Thyroid gland (tissue), 4 donors: ENCODE results near the gene UBXN11.

Source experiments
- POLR2A ChIP-seq, 2 donors: fragments of 450-650 bp; IDR thresholded peaks; one replicate each; pipeline ENCODE4 v1.6.1; 2017; ENCODE audit warnings: antibody characterized with exemption in 2 of 2, mild to moderate bottlenecking in 2 of 2, moderate library complexity in 1 of 2
- TF ChIP-seq, protein P1 (sequence below), 6 experiments: fragments of 200-600 bp in 3 of 6; fragments of 450-650 bp in 3 of 6; sonication (generic) in 3 of 6; IDR thresholded peaks; one replicate each; pipeline ENCODE4 v1.5.1; 2016 to 2019; ENCODE audit warnings: antibody characterized with exemption in 6 of 6, mild to moderate bottlenecking in 2 of 6, inconsistent platforms in 1 of 6, moderate library complexity in 1 of 6

DNA sequence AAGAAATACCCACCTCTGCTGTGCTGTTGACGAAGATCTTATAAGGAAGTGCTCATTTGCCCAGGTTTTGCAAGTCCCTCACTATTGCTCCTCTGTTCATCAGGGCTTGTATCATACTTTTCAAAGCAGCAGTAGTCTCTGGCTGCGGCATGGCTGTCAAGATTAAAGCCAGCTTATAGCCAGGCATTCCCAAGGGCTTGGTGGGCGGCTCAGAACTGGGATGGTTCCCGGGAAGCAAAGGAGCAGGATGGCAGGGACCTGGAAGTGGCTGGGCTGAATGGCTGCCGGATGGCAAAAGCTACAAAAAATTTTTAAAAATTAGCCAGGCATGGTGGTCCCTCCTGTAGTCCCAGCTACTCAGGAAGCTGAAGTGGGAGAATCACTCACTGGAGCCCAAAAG, 43.2 kb downstream of the UBXN11 start:
- TF ChIP-seq, protein P1, sequence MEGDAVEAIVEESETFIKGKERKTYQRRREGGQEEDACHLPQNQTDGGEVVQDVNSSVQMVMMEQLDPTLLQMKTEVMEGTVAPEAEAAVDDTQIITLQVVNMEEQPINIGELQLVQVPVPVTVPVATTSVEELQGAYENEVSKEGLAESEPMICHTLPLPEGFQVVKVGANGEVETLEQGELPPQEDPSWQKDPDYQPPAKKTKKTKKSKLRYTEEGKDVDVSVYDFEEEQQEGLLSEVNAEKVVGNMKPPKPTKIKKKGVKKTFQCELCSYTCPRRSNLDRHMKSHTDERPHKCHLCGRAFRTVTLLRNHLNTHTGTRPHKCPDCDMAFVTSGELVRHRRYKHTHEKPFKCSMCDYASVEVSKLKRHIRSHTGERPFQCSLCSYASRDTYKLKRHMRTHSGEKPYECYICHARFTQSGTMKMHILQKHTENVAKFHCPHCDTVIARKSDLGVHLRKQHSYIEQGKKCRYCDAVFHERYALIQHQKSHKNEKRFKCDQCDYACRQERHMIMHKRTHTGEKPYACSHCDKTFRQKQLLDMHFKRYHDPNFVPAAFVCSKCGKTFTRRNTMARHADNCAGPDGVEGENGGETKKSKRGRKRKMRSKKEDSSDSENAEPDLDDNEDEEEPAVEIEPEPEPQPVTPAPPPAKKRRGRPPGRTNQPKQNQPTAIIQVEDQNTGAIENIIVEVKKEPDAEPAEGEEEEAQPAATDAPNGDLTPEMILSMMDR (IDR thresholded peaks at IDR 0.05), result no peak
- TF ChIP-seq POLR2A (IDR thresholded peaks at IDR 0.05), result no peak
